H9 (cell line): ENCODE results near the gene LYRM2. TPM values are rescaled to one million over a fixed set of nuclear protein-coding genes. Genes with fewer than 3 reads are reported as not detected.

Experiments
- DNase-seq: peaks from one replicate; pipeline ENCODE4 v3.0.0-alpha.2; 2017
- H2AFZ ChIP-seq: one replicate; pipeline ENCODE4 v1.6.1; 2013; ENCODE audit warnings: mild to moderate bottlenecking, low read length, control low read depth, moderate library complexity
- H2AK5ac ChIP-seq: 2 replicates; pipeline ENCODE4 v1.6.1; 2013; ENCODE audit warnings: low read length, control low read depth, mixed read lengths; ENCODE audit not compliant: insufficient read length
- H2BK120ac ChIP-seq: one replicate; pipeline ENCODE4 v1.6.1; 2013; ENCODE audit warnings: low read depth, mild to moderate bottlenecking, low read length, control low read depth, inconsistent platforms; ENCODE audit not compliant: poor library complexity, severe bottlenecking
- H2BK12ac ChIP-seq: 2 replicates; pipeline ENCODE4 v1.6.1; 2013; ENCODE audit warnings: low read length, control low read depth, mixed read lengths, low read depth; ENCODE audit not compliant: insufficient read length
- H2BK15ac ChIP-seq: 2 replicates; pipeline ENCODE4 v1.6.1; 2013; ENCODE audit warnings: low read depth, low read length, control low read depth
- H2BK20ac ChIP-seq: one replicate; pipeline ENCODE4 v1.6.1; 2013; ENCODE audit warnings: low read depth, mild to moderate bottlenecking, low read length, control low read depth, inconsistent platforms; ENCODE audit not compliant: poor library complexity, severe bottlenecking
- H2BK5ac ChIP-seq: 2 replicates; pipeline ENCODE4 v1.6.1; 2013; ENCODE audit warnings: low read length, control low read depth, mixed read lengths; ENCODE audit not compliant: insufficient read length
- H3K14ac ChIP-seq: 2 replicates; pipeline ENCODE4 v1.6.1; 2013; ENCODE audit warnings: low read length, control low read depth; ENCODE audit not compliant: insufficient read depth
- H3K18ac ChIP-seq: 2 replicates; pipeline ENCODE4 v1.6.1; 2013; ENCODE audit warnings: low read depth, mild to moderate bottlenecking, mixed read lengths, low read length, control low read depth; ENCODE audit not compliant: insufficient read length
- H3K23ac ChIP-seq: 2 replicates; pipeline ENCODE4 v1.6.1; 2013; ENCODE audit warnings: low read length, control low read depth, mixed read lengths, low read depth; ENCODE audit not compliant: insufficient read length
- H3K23me2 ChIP-seq: 2 replicates; pipeline ENCODE4 v1.6.1; 2013; ENCODE audit warnings: low read depth, mild to moderate bottlenecking, mixed read lengths, low read length, control low read depth; ENCODE audit not compliant: insufficient read length, poor library complexity, severe bottlenecking
- H3K27ac ChIP-seq: 2 replicates; pipeline ENCODE4 v1.5.1; 2013; ENCODE audit warnings: low read length, control low read depth, mixed read lengths, low read depth; ENCODE audit not compliant: insufficient read length
- H3K27me3 ChIP-seq: 2 replicates; pipeline ENCODE4 v1.6.1; 2013; ENCODE audit warnings: low read length, control low read depth, inconsistent platforms; ENCODE audit not compliant: insufficient read depth
- H3K4ac ChIP-seq: 2 replicates; pipeline ENCODE4 v1.6.1; 2013; ENCODE audit warnings: low read depth, mild to moderate bottlenecking, control low read depth, inconsistent platforms, low read length, moderate library complexity
- H3K4me1 ChIP-seq: 2 replicates; pipeline ENCODE4 v1.6.1; 2013; ENCODE audit warnings: low read length, control low read depth, inconsistent platforms; ENCODE audit not compliant: insufficient read depth
- H3K4me2 ChIP-seq: 2 replicates; pipeline ENCODE4 v1.6.1; 2013; ENCODE audit warnings: low read length, control low read depth, mixed read lengths; ENCODE audit not compliant: insufficient read length, insufficient read depth
- H3K56ac ChIP-seq: 2 replicates; pipeline ENCODE4 v1.6.1; 2013; ENCODE audit warnings: low read depth, mild to moderate bottlenecking, mixed read lengths, low read length, control low read depth; ENCODE audit not compliant: insufficient read length
- H3K79me1 ChIP-seq: 2 replicates; pipeline ENCODE4 v1.6.1; 2013; ENCODE audit warnings: low read depth, mild to moderate bottlenecking, moderate library complexity, low read length, control low read depth, inconsistent platforms; ENCODE audit not compliant: insufficient read depth, poor library complexity, severe bottlenecking
- H3K79me2 ChIP-seq: 2 replicates; pipeline ENCODE4 v1.6.1; 2013; ENCODE audit warnings: low read length, control low read depth, inconsistent platforms; ENCODE audit not compliant: insufficient read depth
- H3K9ac ChIP-seq: 2 replicates; pipeline ENCODE4 v1.6.1; 2013; ENCODE audit warnings: low read length, control low read depth, mixed read lengths; ENCODE audit not compliant: insufficient read length; ENCODE audit errors: extremely low read depth
- H3K9me3 ChIP-seq: one replicate; pipeline ENCODE4 v1.6.1; 2013; ENCODE audit warnings: low read depth, low read length, inconsistent platforms; ENCODE audit not compliant: control insufficient read depth
- H3T11ph ChIP-seq: one replicate; pipeline ENCODE4 v1.6.1; 2013; ENCODE audit warnings: mild to moderate bottlenecking, low read length, control low read depth, inconsistent platforms
- H4K20me1 ChIP-seq: one replicate; pipeline ENCODE4 v1.6.1; 2013; ENCODE audit not compliant: control insufficient read depth, insufficient read length, insufficient read depth
- H4K5ac ChIP-seq: 2 replicates; pipeline ENCODE4 v1.6.1; 2013; ENCODE audit warnings: low read depth, mild to moderate bottlenecking, mixed read lengths, low read length, control low read depth; ENCODE audit not compliant: insufficient read length
- H4K8ac ChIP-seq: replicated peaks from 2 replicates; pipeline ENCODE4 v1.6.1; 2013; ENCODE audit warnings: low read length, control low read depth, mixed read lengths, low read depth; ENCODE audit not compliant: insufficient read length
- H4K91ac ChIP-seq: 2 replicates; pipeline ENCODE4 v1.6.1; 2013; ENCODE audit warnings: low read depth, mild to moderate bottlenecking, moderate library complexity, mixed read lengths, low read length, control low read depth; ENCODE audit not compliant: insufficient read length
- H3K27ac Mint-ChIP-seq, 3 experiments: 2 replicates in 2 of 3; 3 replicates in 1 of 3; pipeline ENCODE4 v1.8.0; 2020 to 2021; ENCODE audit warnings: mixed read lengths in 3 of 3, mild to moderate bottlenecking in 1 of 3, moderate library complexity in 1 of 3
- H3K27me3 Mint-ChIP-seq: 2 replicates; pipeline ENCODE4 v1.8.0; 2021; ENCODE audit warnings: low read depth, mild to moderate bottlenecking, moderate library complexity, mixed read lengths
- H3K36me3 Mint-ChIP-seq, 3 experiments: 2 replicates in 2 of 3; 3 replicates in 1 of 3; pipeline ENCODE4 v1.8.0; 2020 to 2021; ENCODE audit warnings: low read depth in 3 of 3, mixed read lengths in 3 of 3; ENCODE audit not compliant: insufficient read depth in 1 of 3
- H3K4me1 Mint-ChIP-seq, 2 experiments: 2 replicates each; pipeline ENCODE4 v1.8.0; 2020; ENCODE audit warnings: mixed read lengths in 2 of 2
- H3K4me3 Mint-ChIP-seq, 2 experiments: 2 replicates in 1 of 2; 3 replicates in 1 of 2; pipeline ENCODE4 v1.8.0; 2020 to 2021; ENCODE audit warnings: mild to moderate bottlenecking in 2 of 2, mixed read lengths in 2 of 2, moderate library complexity in 1 of 2
- H3K9me3 Mint-ChIP-seq, 2 experiments: 2 replicates in 1 of 2; 3 replicates in 1 of 2; pipeline ENCODE4 v1.8.0; 2020; ENCODE audit warnings: mild to moderate bottlenecking in 2 of 2, mixed read lengths in 2 of 2, moderate library complexity in 1 of 2
- whole genome bisulfite sequencing: extraction: QIAGEN DNeasy Blood & Tissue Kit; methylation state at CpG from one replicate; pipeline ENCODE4 v1.1.7; 2013; ENCODE audit warnings: missing lambda C conversion rate, low lambda C conversion rate, mixed read lengths; ENCODE audit not compliant: insufficient read length; ENCODE audit errors: extremely low coverage; 5-methylcytosine and 5-hydroxymethylcytosine counted together
- total RNA-seq: library from RNA; stranded (reverse); gene quantifications from 2 replicates; pipeline ENCODE4 v1.2.1, GENCODE V29; 2021
- TF ChIP-seq, protein P1 (sequence below): fragments of 200-600 bp; sonication (generic); conservative IDR thresholded peaks from 3 replicates; pipeline ENCODE4 v1.8.0; 2021; ENCODE audit warnings: antibody characterized with exemption, mild to moderate bottlenecking

Gene LYRM2
- total RNA-seq, 1 experiment from 2014 or later = 29.8 TPM

DNA sequence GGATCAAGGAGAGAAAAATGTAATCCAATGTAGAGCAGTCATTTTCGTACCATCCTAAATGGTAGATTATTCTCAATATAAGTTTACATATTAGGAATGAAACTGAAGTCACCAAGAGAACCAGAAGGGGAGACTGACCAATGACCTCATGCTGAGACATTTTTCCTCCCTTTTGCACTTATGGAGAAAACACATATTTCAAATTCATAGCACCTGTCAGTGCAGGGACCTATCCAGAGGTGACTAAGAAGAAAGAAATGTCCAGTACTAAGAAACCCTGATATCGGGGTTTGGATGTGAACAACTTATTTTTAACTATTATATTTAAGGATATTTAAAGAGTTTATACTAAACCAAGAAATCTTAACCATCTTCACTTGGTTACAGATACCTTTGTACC lies 16.6 kb upstream of the LYRM2 start:
- no peak overlapping the region for H2AFZ ChIP-seq
- Mint-ChIP-seq H3K4me1 (no peaks in the 10 kb centered on the region), H3K9me3 (no peaks in the 10 kb centered on the region), H3K27ac (no peak overlapping the region), H3K36me3 (peaks cover 65 to 92% (median 76%) of the 10 kb centered on the region in 3 experiments), H3K27me3 (no peaks in the 10 kb centered on the region), H3K4me3 (no peak overlapping the region)
- no peak overlapping the region for H3K14ac ChIP-seq
- H2BK12ac ChIP-seq = no peak overlapping the region
- H3K79me2 ChIP-seq = no peaks in the 10 kb centered on the region
- H2BK15ac ChIP-seq = no peak overlapping the region
- no peak overlapping the region for H2BK5ac ChIP-seq
- no peaks in the 10 kb centered on the region for H3K4me1 ChIP-seq
- no peaks in the 10 kb centered on the region for H4K20me1 ChIP-seq
- H3T11ph ChIP-seq = no peak overlapping the region
- H4K5ac ChIP-seq = no peak overlapping the region
- H3K4ac ChIP-seq = no peak overlapping the region
- no peaks in the 10 kb centered on the region for H3K9me3 ChIP-seq
- no peak overlapping the region for H2BK120ac ChIP-seq
- no peak overlapping the region for H3K9ac ChIP-seq
- H3K18ac ChIP-seq = no peak overlapping the region
- H4K8ac ChIP-seq = no peak overlapping the region
- H4K91ac ChIP-seq = no peak overlapping the region
- no peak overlapping the region for H3K56ac ChIP-seq
- H3K4me2 ChIP-seq = no peak overlapping the region
- no peak overlapping the region for H3K27ac ChIP-seq
- H3K23me2 ChIP-seq = no peaks in the 10 kb centered on the region
- H3K23ac ChIP-seq = no peak overlapping the region
- no peak for DNase-seq
- WGBS = no CpG with 5 or more reads among the region's 2 CpGs
- no peaks in the 10 kb centered on the region for H3K27me3 ChIP-seq
- H3K79me1 ChIP-seq = no peaks in the 10 kb centered on the region
- no peak overlapping the region for H2BK20ac ChIP-seq
- TF ChIP-seq, protein P1, sequence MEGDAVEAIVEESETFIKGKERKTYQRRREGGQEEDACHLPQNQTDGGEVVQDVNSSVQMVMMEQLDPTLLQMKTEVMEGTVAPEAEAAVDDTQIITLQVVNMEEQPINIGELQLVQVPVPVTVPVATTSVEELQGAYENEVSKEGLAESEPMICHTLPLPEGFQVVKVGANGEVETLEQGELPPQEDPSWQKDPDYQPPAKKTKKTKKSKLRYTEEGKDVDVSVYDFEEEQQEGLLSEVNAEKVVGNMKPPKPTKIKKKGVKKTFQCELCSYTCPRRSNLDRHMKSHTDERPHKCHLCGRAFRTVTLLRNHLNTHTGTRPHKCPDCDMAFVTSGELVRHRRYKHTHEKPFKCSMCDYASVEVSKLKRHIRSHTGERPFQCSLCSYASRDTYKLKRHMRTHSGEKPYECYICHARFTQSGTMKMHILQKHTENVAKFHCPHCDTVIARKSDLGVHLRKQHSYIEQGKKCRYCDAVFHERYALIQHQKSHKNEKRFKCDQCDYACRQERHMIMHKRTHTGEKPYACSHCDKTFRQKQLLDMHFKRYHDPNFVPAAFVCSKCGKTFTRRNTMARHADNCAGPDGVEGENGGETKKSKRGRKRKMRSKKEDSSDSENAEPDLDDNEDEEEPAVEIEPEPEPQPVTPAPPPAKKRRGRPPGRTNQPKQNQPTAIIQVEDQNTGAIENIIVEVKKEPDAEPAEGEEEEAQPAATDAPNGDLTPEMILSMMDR = no peak
- no peak overlapping the region for H2AK5ac ChIP-seq
